ENCODE results near the gene ERVH48-1. TPM values are rescaled to one million over a fixed set of nuclear protein-coding genes. Genes with fewer than 3 reads are reported as not detected.

Gene ERVH48-1
- total and polyA plus RNA-seq, 2 of the 8 experiments (the other 6 are each of a cell fraction or from before 2014, with no cell fraction given) = 4.2 to 17.7 TPM

GRCh38 chr21:42903817-42904216 lies 21.6 kb downstream of the ERVH48-1 start:
- Histone ChIP-seq H3K23me2 (ENCODE audit: low read depth, low read length) (no peaks in the 10 kb centered on the region), H2AFZ (ENCODE audit: low read length) (no peak overlapping the region), H2AK5ac (ENCODE audit: low read depth, low read length) (no peak overlapping the region), H2BK15ac (ENCODE audit: low read length) (no peak overlapping the region), H3K4ac (replicated peaks; ENCODE audit: insufficient read length, low read depth, low read length) (no peak overlapping the region), H4K8ac (ENCODE audit: extremely low read depth, insufficient read depth, low read length) (no peak overlapping the region), H3K4me3 (ENCODE audit: extremely low read depth in 1 of 4, insufficient read depth in 2 of 4, low read depth in 3 of 4, low read length in 4 of 4) (no peak overlapping the region), H3K27ac (ENCODE audit: low read depth, low read length) (no peak overlapping the region), H3K9ac (replicated peaks in 1 of 4; ENCODE audit: extremely low read depth in 1 of 4, low read depth in 3 of 4, low read length in 3 of 4) (no peak overlapping the region), H3K18ac (ENCODE audit: extremely low read depth, low read length) (no peak overlapping the region), H2BK12ac (ENCODE audit: low read depth, low read length) (no peak overlapping the region), H4K91ac (replicated peaks; ENCODE audit: insufficient read length, low read length) (no peak overlapping the region), H3K14ac (ENCODE audit: insufficient read length) (no peak overlapping the region), H2BK5ac (ENCODE audit: low read depth, low read length) (no peak overlapping the region), H3K27me3 (replicated peaks in 1 of 4; ENCODE audit: control insufficient read depth in 3 of 4, extremely low read depth in 1 of 4, insufficient read depth in 3 of 4, low read length in 3 of 4) (no peaks in the 10 kb centered on the region), H3K9me3 (ENCODE audit: insufficient read depth in 2 of 2, low read depth in 1 of 2, low read length in 1 of 2) (no peaks in the 10 kb centered on the region; a peak in 1 of 4 replicates), H2BK120ac (replicated peaks; ENCODE audit: low read depth, low read length) (no peak overlapping the region), H3K79me2 (ENCODE audit: control insufficient read depth in 1 of 2, insufficient read depth in 2 of 2, low read length in 2 of 2) (no peaks in the 10 kb centered on the region; a peak in 1 of 4 replicates), H3K23ac (ENCODE audit: insufficient read length) (no peak overlapping the region), H3K36me3 (ENCODE audit: control insufficient read depth in 2 of 4, insufficient read depth in 4 of 4, low read length in 3 of 4) (peaks cover 15 to 49% (median 36%) of the 10 kb centered on the region in 4 experiments), H2BK20ac (ENCODE audit: low read length) (no peak overlapping the region), H3K56ac (replicated peaks; ENCODE audit: insufficient read length, low read depth, low read length) (no peak overlapping the region), H3K4me1 (replicated peaks in 1 of 4; ENCODE audit: control insufficient read depth in 3 of 4, insufficient read depth in 4 of 4, low read length in 3 of 4) (no peaks in the 10 kb centered on the region), H4K5ac (ENCODE audit: insufficient read length, low read depth, low read length) (no peak overlapping the region), H3K79me1 (ENCODE audit: low read depth, low read length) (0 out of 2 replicates have a peak, but pooled peaks cover 2% of the 10 kb centered on the region), H3K4me2 (ENCODE audit: insufficient read depth in 1 of 2, low read depth in 2 of 2, low read length in 2 of 2) (no peak overlapping the region), H4K20me1 (replicated peaks in 1 of 2; ENCODE audit: control insufficient read depth in 1 of 2, insufficient read depth in 2 of 2, low read length in 2 of 2) (peaks cover 0 to 5% of the 10 kb centered on the region in 2 experiments)
- FAIRE-seq (no peak), DNase-seq (ENCODE audit: low read depth in 1 of 2, low spot score in 2 of 2) (no peak)
- POLR2A ChIA-PET (ENCODE audit: partially characterized antibody) = interaction anchor here (1.0 to 1.3 kb wide), 3 partner anchors 9 to 11 kb away, joined by 3 read pairs; partner anchors contain the start of gene NDUFV3
- 94% methylated on average over 11 of the region's 11 CpGs; no CpG with 5 or more reads in 1 of the 2 experiments for WGBS, 2 experiments (ENCODE audit: extremely low coverage in 1 of 2, insufficient coverage in 1 of 2, insufficient read length in 1 of 2, insufficient replicate concordance in 2 of 2, low coverage in 1 of 2, low lambda C conversion rate in 2 of 2, missing lambda C conversion rate in 1 of 2)
- CTCF ChIA-PET (ENCODE audit: partially characterized antibody) = interaction anchor here (1.2 kb wide), 1 partner anchor 12 kb away, joined by 6 read pairs; no protein-coding TSS in a partner anchor
- TF ChIP-seq FOSL1 (IDR thresholded peaks at IDR 0.05; ENCODE audit: insufficient read depth, low read depth, low read length) (no peak), POLR2A (IDR thresholded peaks at IDR 0.05; ENCODE audit: control extremely low read depth in 1 of 2, low read depth in 2 of 2, low read length in 2 of 2) (no peak), MAX (IDR thresholded peaks at IDR 0.05) (no peak), ATF2 (IDR thresholded peaks at IDR 0.05; ENCODE audit: low read length) (no peak), RFX5 (IDR thresholded peaks at IDR 0.05; ENCODE audit: borderline replicate concordance, low read depth, low read length) (no peak), RAD21 (IDR thresholded peaks at IDR 0.05 in 1 of 2, conservative IDR thresholded peaks at IDR 0.05 in 1 of 2; ENCODE audit: low read depth in 2 of 2, low read length in 2 of 2) (no peak), SIRT6 (IDR thresholded peaks at IDR 0.05; ENCODE audit: low read length) (no peak), BACH1 (IDR thresholded peaks at IDR 0.05; ENCODE audit: low read length) (no peak), JUND (IDR thresholded peaks at IDR 0.05; ENCODE audit: low read length) (no peak), CHD2 (IDR thresholded peaks at IDR 0.05; ENCODE audit: low read length) (no peak), TBP (IDR thresholded peaks at IDR 0.05; ENCODE audit: low read depth, low read length) (no peak), TCF12 (IDR thresholded peaks at IDR 0.05; ENCODE audit: low read depth, low read length) (no peak), GABPA (IDR thresholded peaks at IDR 0.05; ENCODE audit: borderline replicate concordance, insufficient read depth, low read length) (no peak)
